Stimulated activated CD4-positive, alpha-beta T cell treated with anti-CD3 and anti-CD28 coated beads, Interleukin-2, amount 100 ng/mL, for 4 hours (primary cell): ENCODE measurements around the gene CEACAM7.
"Not testable (repeated sequence)": the region's sequence is repeated elsewhere in the genome, so short reads cannot be mapped to it uniquely, and the experiment has no call there.

Source experiments
- DNase-seq: peaks from one replicate; pipeline ENCODE4 v3.0.0-alpha.2; 2020; ENCODE audit warnings: low read depth

Gene CEACAM7

DNA sequence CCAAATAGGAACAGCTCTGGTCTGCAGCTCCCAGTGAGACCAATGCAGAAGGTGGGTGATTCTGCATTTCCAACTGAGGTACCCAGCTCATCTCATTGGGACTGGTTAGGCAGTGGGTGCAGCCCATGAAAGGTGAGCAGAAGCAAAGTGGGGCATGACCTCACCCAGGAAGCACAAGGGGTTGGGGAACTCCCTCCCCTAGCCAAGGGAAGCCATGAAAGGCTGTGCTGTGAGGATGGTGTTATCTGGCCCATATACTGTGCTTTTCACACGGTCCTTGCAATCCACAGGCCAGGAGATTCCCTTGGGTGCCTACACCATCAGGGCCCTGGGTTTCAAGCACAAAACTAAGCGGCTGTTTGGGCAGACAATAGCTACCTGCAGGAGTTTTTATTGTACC lies 31.3 kb downstream of the CEACAM7 start:
- not testable (repeated sequence) for DNase-seq

DNA sequence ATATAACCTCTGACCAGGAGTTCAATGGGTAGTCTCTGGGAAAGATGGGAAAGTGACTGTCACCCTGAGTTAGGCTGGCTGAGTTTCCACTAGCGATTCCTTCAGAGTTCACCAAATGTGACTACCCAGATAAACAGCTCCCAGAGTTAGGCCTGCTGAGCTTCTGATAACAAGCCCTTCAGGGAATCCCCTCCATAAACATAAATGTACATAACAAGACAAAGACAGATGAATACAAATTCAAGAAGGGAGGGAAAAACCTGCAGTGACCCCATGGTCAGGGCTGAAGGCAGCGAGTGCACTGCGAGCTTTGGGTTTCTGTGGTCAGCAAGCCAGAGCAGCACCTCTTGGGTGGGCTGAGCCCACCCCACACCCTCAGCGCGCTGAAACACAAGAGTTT lies 35.8 kb downstream of the CEACAM7 start:
- no peak for DNase-seq

DNA sequence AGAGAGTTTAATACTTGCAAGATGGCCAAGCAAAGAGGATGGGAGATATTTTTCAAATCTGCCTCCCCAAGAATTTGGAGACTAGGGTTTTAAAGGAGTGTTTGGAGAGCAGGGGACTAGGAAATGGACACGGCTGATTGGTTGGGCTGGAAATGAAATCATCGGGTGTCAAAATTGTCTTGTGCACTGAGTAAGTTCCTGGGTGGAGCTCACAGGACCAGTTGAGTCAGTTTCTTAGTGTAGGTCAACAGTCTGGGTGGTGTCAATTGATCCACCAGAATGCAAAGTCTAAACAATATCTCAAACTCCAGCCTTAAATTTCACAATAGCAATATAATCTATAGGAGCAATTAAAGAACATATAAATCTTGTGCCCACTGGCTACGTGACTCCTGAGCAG lies 38.2 kb downstream of the CEACAM7 start:
- no peak for DNase-seq

DNA sequence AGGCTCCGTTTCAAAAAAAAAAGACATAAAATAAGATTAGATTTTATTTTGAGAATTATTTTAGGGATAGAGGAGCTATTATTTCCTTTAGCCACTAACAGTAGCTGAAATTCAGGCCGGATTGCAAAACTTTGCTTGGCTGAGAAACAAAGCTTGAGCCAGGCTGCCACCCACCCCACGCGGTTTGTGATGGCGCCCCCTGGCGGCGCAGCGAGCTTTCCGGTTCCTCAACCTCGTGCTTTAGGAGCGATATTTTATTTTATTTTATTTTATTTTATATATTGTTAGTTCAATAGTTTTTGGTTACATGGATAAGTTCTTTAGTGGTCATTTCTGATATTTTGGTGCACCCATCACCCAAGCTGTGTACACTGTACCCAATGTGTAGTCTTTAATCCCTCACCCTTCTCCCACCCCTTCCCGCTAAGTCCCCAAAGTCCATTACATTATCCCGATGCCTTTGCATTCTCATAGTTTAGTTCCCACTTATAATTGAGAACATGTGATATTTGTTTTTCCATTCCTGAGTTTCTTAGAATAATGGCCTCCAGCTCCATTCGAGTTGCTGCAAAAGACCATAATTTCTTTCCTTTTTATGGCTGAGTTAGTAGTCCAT lies 41.4 kb downstream of the CEACAM7 start:
- DNase-seq = peak; percentile 20

DNA sequence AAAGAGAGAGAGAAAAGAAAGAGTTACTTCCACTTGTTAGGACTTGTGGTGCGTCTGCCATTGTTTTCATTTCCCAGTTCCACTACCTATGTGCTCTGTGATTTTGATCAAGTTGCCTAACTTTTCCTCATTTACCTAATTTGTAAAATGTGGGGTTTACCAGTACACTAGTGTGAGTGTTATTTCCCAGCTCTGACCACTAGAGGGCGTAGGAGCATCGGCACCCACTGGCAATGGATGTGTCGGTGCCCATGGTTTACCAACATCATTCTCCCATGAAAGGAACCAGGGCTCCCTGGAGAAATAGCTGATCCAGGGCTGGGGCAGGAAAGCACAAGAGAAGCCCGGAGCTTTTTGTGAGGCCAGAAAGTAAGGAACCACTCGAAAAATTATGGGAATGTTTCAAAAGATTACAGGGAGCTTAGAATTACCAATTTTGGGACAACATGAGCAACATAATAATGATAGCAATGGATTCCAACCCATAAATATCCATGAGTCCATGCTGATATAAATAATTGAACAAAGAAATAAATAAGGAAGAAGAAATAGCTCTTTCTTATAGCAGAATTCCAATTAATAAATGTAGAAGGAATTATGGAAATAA lies 46.1 kb downstream of the CEACAM7 start:
- peak; percentile 61 for DNase-seq

DNA sequence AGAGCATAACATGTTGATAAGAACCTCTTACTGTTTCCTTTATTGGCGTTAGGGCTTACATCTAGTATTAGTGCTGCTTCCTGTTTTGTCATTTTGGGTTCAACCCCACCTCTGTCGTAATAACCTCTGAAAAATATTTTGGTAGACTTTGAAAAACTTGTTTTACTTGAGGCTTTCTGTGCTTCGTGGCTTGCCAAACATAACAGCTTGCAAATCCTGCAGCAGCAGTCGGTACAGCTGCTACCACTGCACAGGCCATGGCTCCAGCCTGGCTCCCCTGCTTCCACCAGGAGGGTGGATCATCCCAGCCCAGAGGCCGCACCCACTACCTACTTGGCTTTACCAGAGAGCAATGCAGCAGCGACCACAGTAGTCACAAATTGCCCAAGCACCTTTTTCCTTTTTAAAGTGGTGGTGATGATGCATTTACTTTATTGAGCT lies 49.4 kb downstream of the CEACAM7 start:
- no peak for DNase-seq

DNA sequence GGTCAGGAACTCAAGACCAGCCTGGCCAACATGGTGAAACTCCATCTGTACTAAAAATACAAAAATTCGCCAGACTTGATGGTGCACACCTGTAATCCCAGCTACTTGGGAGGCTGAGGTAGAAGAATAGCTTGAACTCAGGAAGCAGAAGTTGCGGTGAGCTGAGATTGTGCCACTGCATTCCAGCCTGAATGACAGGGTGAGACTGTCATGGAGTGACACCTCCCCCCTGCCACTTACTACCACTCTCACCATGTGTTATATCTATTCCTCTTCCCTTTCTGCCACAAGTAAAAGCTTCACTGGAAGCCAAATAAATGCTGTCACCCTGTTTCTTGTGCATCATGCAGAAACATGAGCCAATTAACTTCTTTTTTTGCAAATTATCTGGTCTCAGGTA lies 50.6 kb downstream of the CEACAM7 start:
- no peak for DNase-seq

DNA sequence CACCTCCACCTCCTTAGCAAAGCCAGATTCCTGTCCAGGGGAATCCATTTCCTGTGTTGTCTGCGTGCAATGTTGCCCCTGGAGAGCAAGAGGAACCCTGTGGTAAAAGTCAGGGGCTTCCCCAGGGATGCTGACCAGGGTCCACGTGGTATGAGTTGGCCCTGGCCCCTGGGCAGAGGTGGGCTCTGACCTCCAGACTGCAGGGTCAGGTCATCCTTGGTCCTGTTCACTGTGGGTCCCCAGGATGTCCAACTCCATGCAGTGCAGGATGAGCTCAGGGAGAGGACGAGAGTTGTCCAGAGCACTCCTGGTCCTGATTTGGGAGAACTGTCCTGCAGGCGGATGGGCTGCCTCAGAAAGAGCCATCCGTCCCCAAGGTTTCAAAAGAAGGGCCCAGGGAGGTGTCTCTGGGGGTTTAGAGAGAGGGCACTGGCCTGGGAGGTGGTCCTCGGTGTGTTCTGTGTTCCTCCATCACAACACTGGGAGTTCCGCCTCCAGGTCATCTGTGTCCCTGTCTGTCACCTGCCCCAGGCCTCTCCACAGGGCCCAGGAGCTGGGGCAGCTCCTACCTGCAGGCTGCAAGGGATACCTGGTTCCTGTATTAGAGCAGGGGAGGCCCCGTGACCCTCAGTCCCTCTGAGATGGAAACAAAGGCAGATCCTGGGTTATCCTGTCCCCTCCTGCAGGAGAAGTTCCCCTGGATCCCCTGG lies 59.9 kb downstream of the CEACAM7 start:
- no peak for DNase-seq

DNA sequence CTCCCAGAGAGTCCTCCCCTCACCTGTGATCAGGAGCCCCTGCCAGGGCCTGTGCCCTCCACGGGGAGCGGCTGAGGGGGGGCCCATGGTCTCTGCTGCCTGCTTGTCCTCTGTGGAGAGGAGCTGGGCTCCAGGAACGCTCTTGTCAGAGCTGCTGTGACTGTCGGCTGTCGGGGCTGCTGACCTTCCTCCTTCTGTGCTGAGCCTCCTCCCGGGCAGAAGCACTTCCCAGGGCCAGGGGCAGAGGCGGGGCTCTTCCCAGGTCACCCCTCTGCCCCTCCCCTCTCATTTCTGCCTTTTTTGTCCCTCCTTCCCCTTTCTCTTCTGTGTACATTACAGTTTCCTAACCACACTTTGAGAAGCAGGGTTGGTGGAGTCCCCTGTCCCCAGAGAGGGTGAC lies 61.2 kb downstream of the CEACAM7 start, which contains the start of gene CEACAM4:
Gene CEACAM4 (minus strand): TSS at position 198 of the 400 bp plus-strand sequence. CDS start 111 bp downstream, at position 87.
- no peak for DNase-seq

DNA sequence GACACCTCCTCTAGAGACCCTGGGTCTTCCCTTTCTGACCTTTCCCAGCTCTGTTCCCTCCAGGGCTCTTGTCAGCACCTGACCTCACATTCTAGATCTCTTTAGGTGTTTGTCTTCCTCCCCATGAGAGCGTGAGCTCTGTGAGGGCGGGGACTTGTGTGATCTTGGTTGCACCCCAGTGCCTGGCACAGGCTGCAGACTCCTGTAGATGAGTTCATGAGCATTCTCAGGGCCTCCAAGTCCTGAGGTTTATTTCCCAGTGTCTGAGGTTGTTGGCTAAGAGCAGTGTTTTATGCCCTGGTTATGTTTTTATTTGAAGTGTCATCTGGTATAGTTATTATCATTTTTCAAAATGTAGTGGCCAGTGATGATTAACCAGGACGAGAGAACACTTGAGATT lies 61.8 kb downstream of the CEACAM7 start:
- DNase-seq = no peak

DNA sequence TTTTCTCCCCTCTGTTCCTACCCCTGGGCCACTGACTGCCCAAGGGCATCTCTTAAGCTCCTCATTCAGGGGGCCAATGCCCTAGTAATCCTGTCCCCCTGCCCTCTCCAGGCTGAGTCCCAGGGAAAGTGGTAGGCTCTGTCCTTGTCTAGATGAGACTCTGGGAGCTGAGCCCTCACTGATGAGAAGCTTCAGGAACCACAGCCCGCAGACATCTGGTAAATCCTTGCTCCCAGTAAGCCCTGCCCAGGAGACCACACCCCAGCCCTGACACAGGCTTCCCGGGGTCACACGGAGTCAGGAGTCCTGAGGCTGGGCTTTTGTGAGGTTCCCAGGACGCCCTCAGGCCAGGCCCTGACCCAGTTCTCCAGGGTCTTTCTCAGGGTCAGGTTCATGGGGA lies 63.1 kb downstream of the CEACAM7 start:
- no peak for DNase-seq

DNA sequence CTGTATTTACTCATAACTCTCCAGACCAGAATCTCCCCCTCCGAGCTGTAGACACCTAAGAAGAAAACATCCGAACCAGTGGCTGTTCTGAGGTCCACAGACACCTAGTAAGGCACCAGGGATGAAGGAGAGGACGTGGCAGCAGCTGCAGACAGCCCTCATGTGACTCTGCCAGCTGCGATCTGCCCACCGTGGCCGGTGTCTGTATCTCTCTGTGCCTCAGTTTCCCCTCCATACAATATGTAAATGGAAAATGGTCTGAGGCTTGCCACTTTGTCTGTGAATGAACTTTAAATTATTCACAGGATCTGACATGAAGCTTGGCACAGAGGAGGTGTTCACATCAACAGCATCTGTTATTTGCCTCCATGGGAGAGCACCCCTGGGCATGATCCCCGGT lies 63.6 kb downstream of the CEACAM7 start:
- DNase-seq = no peak

DNA sequence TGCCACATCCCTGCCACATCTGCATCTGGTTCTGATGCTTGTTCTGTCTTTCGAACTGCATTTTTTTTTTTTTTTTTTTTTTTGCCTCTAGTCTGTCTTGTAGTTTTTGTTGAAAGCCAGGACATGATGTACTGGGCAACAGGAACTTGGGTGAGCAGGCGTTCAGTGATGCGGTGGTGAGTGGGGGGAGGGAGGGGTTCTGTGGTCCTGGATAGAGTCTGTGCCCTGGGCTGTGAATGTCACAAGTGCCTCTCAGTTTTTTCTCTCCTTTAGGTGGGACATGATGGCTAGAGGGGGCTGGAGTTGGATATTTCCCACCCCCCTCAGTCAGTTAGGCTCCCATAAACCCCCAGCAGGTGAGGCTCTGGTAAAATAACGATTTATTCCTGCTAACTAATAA lies 64.7 kb downstream of the CEACAM7 start:
- DNase-seq = no peak
